GM19043 (cell line): ENCODE data around the gene TNS2.

ENCODE experiments used
- ATAC-seq: cut with Tn5 transposase; IDR thresholded peaks from one replicate; pipeline ENCODE4 v1.9.1; 2021; ENCODE audit warnings: low read depth; ENCODE audit not compliant: unreplicated experiment

TNS2 gene

DNA sequence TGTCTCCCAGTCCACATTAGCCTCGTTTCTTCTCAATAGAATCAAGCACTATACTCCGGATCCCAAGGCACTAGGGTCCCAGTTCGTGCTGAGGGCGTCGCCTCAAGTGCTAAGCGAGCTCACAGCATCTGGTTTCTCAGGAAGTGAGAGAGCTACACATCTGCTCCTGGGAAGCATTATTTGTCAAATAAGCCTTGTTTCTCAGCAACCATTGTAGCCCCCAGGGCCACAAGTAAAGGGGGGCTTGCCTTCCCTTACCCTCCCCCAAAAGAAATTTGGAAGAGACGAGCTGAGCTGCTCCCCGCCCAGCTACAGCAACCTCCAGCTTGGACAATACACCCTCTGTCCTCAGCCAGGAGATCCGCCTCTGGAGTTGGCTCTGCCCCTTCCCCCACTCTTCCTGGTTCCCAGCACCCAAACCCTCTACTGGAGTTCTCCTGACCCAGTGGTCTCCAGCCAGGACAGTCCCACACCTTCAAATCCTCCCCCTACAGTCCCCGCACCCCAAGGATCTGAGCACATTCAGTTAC, 5.7 kb upstream of the TNS2 start:
- ATAC-seq: no peak

DNA sequence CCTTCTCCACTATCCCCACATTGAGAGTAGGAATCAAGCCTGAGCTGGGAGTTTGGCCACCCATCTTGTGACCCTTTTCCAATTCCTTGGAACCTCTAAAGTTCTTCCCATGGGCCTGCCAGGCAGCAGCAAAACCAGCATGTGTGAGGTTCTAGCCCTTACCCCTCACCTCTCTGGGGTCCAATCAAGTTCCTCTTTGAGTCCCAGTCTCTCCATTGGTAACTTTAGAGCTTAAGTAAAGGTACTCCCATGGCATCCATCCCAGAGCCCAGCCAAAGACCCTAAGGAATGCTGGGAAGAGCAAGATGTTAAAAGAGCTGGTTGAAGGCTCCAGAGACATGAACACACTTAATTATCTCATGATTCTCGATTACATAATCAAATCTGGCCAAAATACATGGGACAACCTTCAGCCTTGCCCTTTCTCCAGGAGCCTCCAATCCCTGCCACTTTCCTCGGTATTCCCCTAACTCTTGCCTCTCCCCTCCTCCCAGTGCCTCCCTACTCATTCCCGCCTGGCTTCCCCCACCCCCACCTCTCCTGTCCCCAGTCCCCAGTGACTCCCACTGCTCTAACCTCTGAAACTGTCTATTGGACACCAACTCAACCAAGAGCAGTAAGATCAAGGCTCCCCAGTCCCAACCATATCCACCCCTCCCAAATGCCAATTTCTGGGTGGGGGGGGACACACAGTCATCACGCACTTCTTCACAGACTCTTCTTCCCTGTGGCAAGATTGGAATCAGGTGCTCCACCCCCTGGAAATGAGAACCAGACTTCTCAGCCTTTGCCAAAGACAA, 4.8 kb upstream of the TNS2 start:
- ATAC-seq: no peak

DNA sequence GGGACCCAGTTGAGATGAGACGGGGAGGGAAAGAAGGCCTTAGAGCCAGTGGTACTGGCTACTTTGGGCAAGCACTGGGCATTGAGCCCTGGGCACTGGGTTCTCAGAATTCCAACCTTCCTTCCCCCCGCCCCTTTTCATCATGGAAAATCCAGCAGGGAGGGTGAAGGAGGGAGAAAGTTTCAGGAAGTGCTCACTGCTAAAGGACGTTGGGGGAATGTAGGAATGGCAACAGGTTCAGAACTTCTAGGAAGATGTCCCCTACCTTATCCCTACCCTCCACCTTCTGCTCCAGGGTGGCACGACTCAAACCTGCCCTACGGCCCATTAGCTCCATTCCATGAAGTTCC, 4.2 kb upstream of the TNS2 start:
- no peak for ATAC-seq

DNA sequence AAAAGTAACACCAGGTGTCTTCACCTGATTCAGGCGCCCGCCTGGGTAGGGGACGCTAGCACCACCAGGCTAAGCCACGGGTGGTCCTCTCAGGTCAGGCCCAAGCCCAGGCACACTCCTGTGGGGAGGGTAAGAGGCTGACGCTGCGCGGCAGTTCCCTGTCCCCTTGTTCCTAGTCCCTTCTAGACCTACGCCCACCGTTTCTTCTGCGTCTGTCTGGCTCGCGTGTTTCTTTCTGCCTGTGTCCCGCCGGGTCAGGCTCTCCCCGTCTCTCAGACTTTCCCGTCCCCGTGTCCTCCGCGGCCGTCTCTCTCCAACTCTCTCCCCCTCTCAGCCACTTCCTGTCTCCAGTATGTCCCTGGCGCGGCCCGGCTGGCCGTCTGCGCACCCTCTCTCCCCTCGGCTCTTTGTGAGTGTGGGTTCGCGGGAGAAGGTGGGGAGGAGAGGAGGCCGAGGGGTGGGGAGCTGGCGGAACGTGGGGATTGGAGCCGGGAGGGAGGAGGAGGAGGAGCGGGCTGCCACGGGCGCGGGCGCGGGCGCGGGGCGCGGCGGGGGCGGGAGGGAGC, 3.1 kb upstream of the TNS2 start:
- peak; percentile 35 for ATAC-seq

DNA sequence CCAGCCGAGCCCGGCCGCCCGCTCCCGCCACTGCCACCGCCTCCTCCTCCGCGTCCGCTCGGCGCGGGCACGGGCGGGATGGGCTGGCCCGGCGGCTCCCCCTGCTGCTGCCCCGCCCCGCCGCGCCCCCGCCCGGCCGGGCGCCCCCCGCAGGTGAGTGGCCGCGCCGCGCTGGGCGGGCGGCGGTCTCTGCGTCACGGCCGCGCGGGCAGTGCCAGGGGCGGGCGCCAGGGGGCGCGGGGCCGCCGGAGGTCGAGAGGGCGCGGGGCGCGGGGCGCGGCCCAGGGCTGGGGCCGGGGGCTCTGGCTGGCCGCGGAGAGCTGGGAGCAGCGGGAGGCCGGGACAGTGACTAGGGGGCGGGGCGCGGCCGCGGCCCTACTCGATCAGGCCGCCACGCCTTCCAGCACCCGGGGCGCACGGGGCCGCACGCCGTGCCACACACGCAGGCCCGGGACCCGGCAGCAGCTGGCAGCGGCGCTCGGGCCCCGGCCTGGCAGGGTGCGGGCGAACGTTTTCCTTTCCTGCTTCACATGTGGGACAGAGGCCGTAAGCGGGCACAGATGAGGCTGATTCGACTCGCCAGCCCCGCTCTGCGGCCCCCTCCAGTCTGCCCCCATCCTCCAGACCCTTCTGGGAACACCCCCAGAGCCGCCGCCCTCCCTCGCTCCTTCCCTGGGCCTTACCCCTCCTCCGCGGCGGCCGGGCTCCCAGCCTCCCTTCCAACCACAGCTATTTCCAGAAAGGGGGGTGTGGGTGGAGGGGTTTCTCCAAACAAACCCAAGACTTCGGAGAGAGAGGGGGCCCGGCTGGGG, 2.4 kb upstream of the TNS2 start:
- peak; percentile 63 for ATAC-seq

DNA sequence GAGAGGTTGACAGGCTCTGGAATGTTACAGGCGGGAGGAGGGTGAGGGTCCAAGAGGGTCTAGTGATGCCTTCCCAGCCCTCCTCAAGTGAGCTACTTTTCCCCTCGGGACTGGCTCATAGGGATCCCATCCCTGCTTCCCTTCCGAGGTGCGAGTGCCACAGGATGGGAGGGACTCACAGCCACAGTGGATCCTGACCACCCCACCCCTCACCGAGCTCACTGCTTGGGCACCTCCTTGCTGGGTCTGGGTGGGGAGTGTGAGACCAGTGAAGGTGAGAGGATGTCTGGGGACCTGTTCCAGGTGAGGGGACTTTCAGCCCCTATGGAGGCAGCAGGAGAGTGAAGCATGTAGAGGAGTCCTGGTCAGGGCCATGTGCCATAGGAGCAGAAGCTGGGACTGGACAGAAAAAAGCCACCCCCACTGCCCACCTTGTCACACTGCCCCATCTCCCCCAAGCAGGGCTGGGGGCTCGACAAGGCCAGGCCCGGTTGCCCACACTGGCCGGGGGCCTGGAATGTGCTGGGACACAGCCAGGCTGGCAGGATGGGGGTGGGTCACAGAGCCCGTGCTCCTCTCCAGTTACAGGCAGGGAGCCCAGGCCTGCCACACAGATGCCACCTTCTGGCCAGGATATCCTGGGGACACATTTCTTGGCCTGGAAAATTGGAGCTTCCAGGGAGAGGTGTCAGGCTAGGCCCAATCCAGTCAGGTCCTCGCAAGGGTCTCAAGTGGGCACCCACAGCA, 1.7 kb upstream of the TNS2 start:
- ATAC-seq: no peak

DNA sequence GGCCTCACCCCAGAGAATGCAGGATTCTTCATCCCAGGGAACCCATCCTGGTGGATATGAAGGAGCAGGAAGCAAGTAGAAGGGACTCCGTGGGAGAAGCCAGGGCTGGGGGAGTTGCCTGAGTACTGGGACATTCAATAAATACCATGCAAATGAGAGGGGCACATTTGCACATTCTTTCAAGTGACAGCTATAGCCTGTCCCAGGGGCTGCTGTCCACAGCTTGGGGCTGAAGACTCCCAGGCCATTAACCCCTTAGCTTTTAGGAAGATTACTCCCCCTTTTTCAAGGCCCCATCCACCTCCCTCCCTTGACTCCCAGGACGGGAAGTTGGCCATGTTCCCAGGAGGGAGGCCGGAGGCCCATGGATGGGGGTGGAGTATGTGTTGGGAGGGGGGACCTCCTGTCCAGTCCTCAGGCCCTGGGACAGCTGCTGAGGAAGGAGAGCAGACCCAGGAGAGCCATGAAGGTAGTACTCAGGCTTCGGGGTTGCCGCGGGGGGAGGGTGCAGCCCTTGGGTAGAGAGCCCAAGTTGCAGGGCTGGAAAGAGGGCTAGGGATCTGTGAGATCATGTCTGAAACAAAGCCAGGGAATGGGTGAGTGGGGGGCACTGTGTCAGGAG, 974 bp upstream of the TNS2 start:
- no peak for ATAC-seq

DNA sequence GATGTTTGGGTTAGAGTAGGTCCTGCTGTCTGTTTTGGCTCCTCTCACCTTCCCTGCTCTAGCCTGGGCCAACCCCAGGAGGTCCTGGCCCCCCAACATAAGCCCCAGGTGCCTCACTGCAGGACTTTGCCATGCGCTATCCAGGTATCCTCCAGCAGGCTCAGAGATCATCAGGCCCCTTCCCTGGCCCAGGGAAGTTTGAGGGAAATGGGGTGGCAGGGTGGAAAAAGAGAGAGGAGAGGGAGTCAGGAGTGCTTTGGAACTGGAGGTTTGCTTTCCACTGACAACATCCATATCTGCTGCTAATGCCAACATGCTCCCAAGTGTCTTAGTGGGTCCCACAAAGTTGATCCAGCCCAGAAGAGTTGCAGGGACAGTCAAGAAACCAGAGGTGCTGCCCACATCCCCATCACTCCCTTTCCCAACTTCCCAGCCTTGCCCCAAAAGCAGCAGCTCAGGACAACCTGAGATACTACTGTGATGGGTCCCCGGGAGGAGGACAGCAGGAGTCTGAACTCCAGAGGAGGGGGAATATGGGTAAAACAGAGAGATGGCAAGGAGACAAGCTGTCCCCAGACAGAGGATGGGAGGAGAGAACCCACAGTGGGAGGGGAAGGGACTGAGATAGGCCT, 677 bp downstream of the TNS2 start:
- no peak for ATAC-seq

DNA sequence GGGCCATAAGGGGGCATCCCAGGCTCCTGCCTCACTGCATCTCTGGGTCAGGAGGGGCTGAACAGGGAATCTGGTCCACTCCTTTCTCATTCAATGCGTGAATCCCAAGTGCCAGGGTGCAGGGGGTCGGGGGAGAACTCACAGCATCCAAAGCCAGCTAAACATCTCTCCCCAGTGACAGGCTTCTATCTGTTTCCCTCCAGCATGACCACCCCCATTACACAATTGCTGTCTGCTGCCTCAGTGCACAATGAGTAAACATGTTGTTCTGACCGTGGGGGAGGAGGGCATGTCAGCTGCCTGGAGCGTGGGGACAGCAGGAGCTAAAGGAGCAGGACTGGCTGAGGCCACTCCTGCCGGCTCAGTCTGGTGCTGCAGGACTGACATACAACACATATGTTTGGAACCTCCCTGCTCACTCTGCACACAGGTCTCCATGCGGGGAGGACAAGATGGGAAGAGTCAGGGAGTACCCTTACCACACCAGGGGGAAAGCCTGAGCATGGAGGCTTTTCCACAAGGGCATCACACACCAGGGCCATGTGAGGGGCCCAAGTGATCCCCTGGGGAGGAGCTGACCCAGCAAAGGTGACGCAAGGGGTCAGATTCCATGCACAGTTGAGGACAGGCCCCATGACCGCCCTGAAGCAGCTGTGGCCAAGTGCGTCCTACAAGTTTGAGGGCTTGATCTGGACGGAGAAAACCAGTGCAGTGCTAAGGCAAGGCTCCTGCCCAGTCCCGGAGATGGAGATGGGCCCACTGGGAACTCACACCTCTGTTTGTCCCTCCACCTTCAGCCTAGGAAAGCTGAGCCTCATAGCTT, 1.4 kb downstream of the TNS2 start:
- no peak for ATAC-seq

DNA sequence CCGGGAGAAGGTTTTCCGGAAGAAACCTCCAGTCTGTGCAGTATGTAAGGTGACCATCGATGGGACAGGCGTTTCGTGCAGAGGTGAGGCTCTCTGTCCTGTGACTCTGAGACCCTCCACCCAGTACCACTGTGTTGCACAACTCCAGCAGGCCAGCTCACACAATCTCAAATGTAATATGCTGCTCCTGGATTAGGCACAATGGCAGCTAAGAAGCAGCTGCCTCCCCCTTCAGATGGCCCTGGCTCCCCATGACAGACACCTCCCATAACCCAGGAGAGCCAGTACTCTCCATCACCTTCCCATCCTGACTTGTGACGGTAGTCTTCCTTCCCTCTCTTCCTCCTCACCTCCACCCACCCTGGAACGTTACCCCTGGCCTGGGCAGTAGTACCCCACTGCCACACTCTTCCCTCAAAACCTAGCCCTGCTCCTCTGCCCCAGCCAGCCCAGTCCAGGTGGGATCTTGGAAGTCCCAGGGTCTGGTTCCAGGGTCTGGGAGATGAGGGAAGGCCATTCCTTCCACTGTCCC, 2.1 kb downstream of the TNS2 start:
- no peak for ATAC-seq

DNA sequence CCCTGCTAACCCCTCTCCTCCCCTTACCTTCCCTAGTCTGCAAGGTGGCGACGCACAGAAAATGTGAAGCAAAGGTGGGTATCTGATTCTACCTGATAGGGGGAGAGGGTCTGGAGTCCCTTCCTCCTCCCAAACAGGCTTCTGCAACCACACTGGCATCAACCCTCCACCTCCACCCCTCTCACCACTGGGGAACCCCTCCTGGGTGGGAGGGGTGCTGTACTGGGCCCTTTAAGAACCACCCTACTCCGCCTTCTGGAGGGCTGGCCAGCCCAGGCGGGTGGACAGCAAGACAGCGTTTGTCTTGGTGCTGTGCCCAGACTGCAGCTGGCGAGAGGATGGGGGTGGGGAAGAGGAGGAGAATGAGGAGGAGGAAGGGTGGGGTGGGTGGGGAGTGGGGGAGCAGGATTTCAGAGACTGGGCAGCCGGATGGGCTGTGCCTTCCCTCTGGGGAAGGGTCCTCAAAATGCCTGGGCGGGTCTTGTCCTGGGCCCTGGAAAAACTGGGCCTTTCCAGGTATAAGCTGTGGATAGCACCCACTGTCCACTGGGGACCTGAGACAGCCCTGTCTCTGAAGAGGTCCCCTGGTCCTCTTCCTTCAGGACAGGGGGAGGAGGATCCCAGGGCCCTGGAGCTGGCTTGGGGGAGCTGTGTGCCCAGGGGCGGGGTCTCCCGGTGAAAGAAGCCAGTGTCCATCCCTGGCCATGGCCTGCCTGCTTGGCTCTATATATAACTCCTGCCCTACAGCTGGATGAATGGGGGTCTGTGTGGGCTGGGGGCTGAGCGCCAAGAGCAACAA, 2.8 kb downstream of the TNS2 start:
- ATAC-seq: no peak

DNA sequence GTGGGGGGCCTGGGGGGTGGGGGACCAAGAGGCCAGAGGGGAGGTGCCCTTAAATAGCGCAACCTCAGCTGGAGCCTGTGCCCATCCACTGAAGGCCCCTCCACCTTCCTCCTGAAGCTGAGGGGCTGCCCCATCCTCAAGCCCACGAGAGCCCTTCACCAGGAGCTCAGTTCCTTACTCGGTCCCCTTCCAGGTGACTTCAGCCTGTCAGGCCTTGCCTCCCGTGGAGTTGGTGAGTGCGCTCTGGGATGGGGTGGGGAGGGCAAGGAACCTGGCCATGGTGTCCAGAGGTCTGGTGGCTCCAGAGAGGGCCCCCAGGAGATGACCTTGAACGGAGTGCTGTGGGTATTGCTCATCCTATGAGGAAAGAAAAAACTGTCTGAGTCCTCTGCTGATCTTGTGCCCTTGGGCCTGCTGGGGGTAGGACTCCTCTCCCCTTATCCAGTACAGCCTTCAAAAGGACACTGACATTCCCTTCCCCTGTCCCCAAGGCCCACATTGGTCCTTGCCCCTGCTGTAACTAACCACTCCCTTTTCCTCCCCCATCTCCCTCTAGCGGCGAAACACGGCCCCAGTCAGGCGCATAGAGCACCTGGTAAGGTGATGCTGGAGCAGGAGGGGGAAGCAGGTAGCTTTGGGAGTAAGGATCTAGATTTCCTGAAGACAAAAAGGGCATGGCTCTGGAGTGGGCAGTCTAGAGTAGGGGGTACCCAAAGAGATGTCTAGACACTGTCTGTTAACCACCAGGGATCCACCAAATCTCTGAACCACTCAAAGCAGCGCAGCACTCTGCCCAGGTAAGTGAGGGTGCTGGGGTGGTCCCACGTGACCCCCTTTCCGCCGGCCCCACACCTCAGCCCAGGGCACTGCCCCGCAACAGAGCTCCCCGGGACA, 3.6 kb downstream of the TNS2 start:
- ATAC-seq: no peak

DNA sequence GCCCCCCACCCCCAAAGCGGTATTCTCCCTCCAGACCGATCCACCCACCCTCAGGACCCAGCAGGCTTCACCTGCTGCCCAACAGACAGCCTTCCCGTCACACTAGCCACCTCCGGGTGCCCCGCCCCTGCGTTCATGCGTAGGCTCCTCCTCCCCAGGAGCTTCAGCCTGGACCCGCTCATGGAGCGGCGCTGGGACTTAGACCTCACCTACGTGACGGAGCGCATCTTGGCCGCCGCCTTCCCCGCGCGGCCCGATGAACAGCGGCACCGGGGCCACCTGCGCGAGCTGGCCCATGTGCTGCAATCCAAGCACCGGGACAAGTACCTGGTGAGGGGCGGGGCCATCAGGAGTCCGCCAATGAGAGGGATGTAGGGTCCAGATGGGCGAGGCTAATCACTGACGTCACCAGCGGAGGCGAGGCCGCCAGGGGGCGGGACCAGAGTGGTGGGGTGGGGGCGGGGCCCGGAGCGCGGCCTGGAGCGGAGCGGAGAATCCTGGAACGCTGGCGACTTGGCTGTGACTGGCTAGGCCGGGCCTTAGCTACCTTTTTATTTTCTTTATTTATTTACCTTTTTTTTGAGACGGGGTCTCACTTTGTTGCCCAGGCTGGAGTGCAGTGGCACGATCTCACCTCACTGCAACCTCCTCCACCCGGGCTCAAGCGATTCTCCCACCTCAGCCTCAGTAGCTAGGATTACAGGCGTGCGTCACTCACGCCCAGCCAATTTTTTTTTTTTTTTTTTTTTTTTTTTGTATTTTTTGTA, 4.4 kb downstream of the TNS2 start:
- ATAC-seq: peak; percentile 94

DNA sequence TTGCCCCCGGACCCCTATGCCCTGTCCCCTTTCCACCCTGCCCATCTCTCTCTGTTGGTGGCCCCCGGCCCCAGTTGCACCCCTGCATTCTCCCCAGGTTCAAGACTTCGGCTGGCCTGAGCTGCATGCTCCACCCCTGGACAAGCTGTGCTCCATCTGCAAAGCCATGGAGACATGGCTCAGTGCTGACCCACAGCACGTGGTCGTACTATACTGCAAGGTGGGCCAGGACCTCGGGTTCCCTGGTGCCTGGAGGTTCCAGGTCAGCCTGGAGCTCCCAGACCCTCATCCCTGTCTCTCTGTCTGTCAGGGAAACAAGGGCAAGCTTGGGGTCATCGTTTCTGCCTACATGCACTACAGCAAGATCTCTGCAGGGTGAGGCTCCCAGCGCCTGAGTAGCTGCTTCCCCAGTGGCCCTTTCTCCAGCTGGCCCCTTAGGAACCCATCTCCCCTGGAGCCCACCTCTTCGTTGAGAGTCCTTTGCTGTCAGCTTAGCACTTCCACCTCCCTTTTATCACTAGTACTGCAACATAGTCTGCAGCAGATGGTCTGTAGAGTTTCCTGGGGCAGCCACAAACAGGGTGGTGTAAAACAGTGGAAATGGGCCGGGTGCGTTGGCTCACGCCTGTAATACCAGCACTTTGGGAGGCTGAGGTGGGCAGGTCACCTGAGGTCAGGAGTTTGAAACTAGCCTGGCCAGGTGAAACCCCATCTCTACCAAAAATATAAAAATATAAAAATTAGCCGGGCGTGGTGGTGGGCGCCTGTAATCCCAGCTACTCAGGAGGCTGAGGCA, 5.8 kb downstream of the TNS2 start:
- ATAC-seq: no peak

DNA sequence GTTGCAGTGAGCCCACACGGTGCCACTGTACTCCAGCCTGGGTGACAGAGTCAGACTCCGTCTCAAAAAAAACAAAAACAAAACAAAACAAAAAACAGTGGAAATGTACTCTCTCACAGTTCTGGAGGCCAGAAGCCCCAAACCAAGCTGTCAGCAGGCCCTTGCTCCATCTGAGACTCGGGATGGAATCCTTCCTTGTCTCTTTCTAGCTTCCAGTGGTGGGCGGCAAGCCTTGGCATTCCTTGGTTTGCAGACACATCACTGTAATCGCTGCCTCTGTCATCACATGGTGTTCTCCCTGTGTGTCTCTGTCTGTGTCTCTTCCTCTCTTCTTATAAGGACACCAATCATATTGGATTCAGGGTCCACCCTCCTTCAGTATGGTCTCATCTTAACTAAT, 6.4 kb downstream of the TNS2 start:
- ATAC-seq: no peak

DNA sequence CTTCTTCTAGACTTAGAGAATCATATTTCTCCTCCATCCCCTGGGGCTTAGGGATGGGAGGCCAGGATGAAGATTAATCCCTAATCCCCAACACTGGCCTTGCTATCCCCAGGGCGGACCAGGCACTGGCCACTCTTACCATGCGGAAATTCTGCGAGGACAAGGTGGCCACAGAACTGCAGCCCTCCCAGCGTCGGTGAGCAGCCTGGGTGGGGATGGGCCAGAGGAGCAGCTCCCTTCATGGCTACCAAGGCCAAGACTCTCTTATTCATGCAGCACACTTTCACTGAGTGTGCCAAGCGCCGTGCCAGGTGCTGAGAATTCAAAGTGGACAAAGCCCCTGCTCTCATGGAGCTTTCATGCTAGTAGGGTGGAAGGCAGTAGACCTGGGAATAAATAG, 7.0 kb downstream of the TNS2 start:
- no peak for ATAC-seq
